Measurements from ENCODE around the gene PPM1D.

PPM1D gene

DNA sequence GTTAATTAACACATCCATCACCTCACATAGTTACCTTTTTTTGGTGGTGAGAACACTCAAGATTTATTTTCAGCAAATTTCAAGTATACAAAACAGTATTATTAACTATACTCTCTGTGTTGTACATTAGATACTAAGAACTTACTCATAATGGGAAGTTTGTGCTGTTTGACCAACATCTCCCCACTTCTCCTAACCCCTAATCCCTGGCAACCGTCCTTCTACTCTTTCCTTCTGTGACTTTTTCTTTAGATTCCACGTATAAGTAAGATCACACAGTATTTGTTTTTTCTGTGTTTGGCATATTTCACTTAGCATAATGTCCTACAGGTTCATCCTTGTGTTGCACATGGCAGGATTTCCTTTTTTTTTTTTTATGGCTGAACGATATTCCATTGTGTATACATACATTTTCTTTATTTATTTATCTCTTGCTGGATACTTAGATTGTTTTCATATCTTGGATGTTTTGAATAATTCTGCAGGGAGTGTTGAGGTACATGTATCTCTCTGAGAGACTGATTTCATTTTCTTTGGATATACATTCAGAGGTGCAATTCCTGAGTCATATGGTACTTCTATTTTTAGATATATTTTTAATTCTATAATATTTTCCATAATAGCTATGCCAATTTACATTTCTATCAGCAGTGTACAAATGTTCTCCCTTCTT is 19.0 kb downstream of the PPM1D start:
- no peak for DNase-seq (ENCODE audit: low spot score)

DNA sequence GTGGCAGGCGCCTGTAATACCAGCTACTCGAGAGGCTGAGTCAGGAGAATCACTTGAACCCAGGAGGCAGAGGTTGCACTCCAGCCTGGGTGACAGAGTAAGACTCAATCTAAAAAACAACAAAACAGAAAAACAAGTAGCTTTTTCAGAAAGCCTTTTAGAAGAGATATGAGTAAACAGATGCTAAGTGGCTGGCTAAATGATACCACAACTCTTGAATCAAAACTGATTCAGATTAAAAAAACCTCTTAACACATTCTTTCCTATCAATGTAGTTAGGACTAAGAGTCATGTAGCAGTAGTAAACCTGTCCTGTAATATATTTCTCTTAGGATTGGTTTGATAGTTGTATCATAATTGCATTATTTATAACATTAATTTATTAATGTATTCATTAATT is 23.0 kb downstream of the PPM1D start:
- no peak for DNase-seq (ENCODE audit: low spot score)

DNA sequence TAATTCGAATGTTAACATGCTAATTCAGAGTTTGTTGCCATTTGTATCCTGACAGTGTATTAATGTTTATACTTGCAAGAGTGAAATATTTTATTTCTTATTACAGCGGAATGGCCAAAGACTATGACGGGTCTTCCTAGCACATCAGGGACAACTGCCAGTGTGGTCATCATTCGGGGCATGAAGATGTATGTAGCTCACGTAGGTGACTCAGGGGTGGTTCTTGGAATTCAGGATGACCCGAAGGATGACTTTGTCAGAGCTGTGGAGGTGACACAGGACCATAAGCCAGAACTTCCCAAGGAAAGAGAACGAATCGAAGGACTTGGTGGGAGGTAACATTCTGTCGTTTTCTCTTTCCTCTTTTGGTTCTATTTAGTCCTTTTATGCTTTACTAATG is 23.4 kb downstream of the PPM1D start:
- DNase-seq (ENCODE audit: low spot score) = no peak

DNA sequence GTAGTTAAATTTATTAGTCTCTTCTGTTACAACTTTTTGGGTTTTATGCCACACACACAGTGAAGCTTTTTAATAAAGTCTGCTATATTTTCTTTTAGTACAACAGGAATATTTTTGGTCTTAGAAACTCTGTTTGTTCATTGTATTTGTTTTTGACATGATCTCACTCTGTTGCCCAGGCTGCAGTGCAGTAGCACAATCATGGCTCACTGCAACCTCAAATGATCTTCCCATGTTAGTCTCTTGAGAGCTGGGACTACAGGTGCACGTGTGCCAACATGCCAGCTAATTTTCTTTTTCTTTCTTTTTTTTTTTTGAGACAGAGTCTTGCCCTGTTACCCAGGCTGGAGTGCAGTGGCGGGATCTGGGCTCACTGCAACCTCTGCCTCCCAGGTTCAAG is 27.1 kb downstream of the PPM1D start:
- DNase-seq (ENCODE audit: low spot score) = no peak

DNA sequence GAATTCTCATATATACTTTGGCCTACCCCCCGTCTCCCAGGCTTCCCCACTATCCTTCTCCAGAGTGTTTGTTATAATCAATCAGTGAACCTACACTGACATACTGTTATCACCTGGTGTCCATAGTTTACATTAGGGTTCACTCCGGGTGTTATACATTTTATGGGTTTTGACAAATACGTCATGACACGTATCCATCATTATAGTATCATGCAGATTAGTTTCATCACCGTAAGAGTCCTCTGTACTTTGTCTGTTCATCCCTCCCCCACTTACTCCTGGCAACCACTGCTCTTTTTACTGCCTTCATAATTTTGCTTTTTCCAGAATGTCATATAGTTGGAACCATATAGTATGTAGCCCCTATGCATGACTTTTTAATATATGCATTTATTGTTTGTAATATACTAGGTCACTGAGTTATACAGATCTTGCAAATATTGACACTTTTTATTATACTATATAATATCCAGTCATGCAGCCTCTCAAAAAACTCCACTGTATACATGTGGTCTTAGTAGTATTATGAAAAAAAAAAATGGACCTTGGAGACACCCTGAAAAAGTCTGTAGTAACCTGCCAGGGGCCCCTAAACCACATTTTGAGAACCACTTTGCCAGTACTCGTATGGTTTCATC is 28.4 kb downstream of the PPM1D start:
- no peak for DNase-seq (ENCODE audit: low spot score)

DNA sequence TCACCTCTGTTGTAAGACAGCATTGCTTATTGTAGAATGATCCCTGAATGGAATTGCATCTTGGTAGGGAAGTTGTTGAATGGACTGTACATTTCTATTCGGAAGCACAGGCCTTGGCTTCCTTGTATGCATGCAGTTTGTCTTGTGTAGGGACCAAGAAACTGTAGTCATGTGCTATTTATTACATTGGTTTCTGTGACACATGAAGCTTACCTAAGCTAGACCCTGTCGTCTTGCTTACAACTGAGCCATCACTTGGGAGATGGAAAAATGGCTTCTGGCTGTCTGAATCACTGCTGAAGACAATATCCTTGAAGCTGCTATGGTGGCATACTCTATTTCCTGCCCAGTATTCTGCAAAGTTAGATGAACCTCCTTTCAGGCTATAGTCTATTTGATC is 29.1 kb downstream of the PPM1D start:
- DNase-seq (ENCODE audit: low spot score) = no peak

DNA sequence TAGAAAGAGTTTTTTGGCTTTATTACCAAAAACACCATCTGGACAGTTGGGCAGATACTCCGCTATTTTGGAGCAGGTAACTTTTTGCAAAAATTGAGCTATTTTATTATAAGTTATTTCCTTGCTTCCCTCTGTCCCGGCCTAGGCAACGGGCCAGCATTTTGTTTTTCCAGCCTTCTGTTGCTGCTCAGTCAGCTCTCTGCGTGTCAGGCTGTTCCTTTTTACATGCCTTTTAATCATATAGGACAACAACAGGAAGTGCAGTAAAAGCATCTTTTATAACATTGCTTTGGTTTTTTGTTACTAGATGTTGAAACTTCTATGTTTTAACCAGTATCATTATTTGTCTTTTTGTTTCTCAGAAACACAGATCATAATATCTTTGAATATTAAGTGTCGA is 30.4 kb downstream of the PPM1D start:
- DNase-seq (ENCODE audit: low spot score) = no peak

DNA sequence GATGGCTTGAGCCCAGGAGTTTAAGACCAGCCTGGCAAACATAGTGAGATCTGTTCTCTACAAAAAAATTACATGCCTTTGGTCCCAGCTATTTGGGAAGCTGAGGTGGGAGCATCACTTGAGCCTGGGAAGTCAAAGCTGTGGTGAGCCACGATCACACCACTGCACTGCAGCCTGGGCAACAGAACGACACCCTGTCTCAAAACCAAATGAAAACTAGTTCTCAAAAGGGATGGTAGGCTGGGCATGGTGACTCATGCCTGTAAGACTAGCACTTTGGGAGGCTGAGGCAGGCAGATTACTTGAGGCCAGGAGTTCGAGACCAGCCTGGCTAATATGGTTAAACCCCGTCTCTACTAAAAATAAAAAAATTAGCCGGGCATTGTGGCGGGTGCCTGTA is 31.1 kb downstream of the PPM1D start:
- no peak for DNase-seq (ENCODE audit: low spot score)

DNA sequence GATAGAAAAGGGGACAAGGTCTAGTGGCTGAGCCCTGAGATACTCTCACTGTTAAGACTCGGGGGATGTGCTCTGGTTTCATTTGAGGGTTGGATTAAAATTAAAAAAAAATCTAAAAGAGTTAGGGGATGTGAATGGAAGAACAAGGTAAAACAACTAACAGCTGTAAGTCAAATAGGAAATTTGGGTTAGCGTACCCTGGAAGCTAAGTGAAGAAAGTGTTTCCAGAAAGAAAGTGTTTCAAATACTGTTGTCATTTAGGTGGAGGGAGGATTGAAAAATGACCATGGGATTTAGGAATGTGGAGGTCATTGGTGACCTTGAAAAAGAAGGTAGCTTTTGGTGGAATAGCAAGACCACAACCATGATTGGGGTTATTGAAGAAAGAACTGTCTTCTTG is 37.7 kb downstream of the PPM1D start:
- no peak for DNase-seq (ENCODE audit: low spot score)

DNA sequence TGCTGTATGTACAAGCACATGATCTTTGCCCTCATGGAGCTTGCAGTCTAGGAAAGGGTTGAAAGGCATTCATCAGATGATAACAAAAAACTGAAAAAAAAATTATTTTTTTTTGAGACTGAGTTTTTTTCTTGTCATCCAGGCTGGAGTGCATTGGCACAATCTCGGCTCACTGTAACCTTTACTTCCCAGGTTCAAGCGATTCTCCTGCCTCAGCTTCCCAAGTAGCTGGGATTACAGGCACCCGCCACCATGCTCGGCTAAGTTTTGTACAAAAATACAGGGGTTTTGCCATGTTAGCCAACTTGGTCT is 39.0 kb downstream of the PPM1D start:
- DNase-seq (ENCODE audit: low spot score) = no peak

DNA sequence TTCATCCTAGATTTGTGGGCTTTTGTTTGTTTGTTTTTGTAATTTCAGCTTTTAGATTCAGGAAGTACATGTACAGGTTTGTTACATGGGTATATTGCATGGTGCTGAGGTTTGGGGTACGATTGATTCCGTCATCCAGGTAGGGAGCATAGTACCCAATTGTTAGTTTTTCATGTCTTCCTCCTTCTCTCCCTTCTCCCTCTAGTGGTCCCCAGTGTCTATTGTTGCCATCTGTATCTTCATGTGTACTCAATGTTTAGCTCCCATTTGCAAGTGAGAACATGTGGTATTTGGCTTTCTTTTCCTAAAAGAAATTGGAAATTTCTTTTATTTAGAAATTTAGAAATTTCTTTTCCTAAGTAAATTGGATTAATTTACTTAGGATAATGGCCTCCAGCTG is 40.5 kb downstream of the PPM1D start:
- peak; percentile 42 for DNase-seq (ENCODE audit: low spot score)

DNA sequence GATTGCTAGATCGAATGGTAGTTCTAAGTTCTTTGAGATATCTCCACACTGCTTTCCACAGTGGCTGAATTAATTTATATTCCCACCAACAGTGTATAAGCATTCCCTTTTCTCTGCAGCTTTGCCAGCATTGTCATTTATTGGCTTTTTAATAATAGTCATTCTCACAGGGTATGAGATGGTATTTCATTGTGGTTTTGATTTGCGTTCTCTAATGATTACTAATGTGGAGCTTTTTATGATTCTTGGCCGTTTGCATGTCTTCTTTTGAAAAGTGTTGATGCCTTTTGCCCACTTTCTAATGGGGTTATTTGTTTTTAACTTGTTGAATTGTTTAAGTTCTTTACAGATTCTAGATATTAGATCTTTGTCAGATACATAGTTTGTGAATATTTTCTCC is 41.1 kb downstream of the PPM1D start:
- DNase-seq (ENCODE audit: low spot score) = no peak

DNA sequence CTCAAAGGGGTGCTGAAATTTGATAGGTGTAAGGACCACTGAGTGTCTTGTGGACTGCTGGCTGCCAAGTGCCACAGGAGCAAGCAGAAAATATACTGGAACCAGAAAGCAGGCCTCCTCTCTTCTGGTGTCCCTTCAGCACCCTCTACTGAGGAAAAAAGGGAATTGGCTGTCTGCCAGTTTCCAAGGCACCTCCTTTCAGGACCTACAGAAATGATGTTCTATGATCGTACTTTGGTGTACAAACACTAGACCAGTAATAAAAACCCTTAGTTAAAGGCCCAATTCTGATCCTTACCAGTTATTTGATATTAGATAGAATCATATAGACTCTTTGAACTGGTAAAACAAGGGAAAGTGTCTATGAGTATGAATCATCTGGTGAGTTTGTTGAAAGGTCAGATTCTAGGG is 41.8 kb downstream of the PPM1D start:
- DNase-seq (ENCODE audit: low spot score) = peak; percentile 80

DNA sequence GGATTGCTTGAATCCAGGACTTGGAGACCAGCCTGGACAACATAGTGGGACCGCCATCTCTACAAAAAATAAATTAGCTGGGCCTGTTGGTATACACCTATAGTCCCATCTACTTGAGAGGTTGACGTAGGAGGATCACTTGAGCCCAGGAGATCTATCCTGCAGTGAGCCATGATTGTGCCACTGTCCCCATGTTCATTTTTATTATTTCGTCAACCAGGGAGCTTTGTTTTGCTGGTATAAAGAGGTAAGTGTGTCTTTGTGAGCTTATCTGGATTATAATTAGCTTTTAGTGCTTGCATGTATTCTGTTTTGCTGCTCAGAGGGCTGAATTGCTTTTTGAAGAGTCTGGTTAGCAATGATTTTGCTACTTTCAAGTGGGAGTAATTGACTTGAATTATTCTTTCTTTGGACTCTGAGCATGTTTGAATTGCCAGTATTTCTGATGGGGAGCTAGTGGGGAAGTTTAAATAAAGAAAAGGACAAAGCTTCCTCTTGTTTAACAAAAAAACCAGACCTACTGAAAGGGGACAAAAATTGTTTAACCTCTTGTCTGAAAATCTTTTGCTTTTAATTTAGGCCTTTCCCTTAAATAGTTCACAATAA is 46.0 kb downstream of the PPM1D start:
- DNase-seq (ENCODE audit: low spot score) = no peak

DNA sequence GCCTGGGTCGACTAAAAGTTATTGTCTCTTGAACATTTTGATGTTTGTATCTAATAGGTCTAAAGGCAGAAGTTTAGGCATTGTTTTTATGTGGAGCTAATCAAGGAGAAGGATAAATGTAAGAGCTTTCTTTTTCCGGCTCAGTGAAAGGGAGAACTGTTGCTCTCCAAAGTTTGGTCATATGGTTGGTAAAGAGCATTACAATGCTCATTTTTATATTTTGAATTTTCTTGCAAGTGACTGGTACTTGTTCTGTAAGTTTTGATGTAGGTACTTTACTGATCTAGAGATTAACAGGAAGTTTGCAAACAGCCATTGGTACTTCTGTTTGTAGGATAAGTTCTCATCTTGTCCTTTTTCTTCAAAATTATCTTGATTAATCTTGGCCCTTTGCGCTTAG is 46.7 kb downstream of the PPM1D start:
- DNase-seq (ENCODE audit: low spot score) = no peak

DNA sequence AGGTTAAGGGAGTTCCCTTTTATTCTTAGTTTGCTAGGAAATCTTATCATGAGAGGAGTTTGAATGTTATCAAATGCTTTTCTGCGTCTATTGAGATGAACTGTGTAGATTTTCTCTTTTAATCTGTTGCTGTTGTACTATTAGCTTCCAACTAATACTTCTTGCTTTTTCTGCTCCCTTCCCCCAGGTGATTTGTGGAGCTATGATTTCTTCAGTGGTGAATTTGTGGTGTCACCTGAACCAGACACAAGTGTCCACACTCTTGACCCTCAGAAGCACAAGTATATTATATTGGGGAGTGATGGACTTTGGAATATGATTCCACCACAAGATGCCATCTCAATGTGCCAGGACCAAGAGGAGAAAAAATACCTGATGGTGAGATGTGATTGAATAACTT is 47.7 kb downstream of the PPM1D start:
- DNase-seq (ENCODE audit: low spot score) = no peak

DNA sequence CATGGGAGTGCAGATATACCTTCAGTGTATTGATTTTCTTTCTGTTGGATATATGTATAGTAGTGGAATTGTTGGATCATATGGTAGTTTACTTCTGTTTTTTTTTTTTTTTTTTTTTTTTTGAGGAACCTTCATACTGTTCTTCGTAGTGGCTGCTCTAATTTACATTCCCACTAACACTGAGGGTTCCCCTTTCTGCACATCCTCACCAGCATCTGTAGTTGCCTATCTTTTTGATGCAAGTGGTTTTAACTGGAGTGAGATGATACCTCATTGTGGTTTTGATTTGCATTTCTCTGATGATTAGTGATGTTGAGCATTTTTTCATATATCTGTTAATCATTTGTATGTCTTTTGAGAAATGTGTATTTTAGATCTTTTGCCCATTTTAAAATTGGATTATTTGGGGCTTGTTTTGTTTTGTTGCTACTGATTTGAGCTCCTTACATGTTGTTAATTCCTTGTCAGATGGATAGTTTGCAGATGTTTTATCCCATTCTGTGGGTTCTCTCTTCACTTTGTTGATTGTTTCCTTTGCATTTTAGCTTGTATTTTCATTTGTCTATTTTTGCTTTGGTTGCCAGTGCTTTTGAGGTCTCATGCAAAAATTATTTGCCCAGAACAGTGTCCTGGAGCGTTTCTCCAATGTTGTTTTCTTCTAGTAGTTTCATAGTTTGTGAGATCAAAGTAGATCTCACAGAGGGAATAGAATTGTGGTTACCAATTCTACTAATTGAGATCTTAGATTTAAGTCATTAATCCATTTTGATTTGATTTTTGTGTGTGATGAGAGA is 52.7 kb downstream of the PPM1D start:
- peak; percentile 72 for DNase-seq (ENCODE audit: low spot score)

DNA sequence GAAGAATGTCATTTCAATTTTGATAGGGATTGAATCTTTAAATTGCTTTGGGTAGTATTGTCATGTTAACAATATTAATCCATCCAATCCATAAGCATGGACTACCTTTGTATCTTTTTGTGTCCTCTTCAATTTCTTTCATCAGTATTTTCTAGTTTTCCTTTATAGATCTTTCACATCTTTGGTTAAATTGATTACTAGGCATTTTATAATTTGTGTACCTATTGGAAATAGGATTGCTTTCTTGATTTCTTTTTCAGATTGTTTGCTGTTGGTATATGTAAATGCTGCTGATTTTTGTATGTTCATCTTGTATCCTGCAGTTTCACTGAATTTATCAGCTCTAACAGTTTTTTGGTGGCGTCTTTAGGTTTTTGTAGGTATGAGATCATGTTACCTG is 53.6 kb downstream of the PPM1D start:
- no peak for DNase-seq (ENCODE audit: low spot score)

DNA sequence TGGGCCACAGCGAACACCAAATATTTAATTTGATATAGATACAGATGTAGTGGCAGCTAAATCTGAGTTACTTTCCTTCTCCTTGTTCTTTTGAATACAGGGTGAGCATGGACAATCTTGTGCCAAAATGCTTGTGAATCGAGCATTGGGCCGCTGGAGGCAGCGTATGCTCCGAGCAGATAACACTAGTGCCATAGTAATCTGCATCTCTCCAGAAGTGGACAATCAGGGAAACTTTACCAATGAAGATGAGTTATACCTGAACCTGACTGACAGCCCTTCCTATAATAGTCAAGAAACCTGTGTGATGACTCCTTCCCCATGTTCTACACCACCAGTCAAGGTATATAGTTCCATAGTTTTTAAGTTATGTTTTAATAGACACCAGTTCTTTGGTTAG is 56.5 kb downstream of the PPM1D start:
- no peak for DNase-seq (ENCODE audit: low spot score)

DNA sequence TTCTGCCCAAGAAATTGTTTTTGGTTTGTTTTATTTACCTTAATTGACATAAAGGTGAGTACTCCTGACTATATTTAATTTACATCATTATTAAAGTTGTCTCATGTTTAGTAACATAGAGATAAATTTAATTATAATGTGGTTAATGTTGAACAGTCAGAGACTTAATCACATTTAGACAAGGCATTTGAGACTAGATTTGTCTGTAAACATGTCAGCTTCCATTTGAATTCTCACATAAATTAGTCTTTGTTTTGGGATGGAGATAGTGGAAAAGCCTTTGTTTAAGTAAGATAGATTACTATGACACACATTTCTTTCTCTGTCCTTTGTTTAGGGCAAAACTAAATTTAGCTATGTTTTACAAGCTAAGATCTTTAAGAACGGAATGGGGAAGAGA is 59.2 kb downstream of the PPM1D start:
- DNase-seq (ENCODE audit: low spot score) = no peak

DNA sequence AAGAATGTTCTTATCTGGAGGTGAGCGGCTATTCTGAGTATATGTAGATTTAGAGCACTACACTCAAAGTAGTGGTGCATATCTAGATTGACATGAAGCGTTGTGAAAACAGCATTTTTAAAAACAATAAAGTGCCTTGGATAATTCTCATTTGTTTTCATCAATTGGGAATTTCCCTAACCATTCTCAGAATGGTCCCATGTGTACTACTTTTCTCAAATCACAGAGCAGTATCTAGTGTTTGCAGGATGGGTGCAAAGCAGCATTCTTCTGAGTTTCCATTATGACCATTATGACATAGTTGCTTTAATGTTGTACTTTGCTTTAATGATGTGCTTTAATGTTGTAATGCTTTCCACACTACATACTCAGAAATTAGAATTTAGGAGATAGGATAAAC is 61.5 kb downstream of the PPM1D start:
- no peak for DNase-seq (ENCODE audit: low spot score)

DNA sequence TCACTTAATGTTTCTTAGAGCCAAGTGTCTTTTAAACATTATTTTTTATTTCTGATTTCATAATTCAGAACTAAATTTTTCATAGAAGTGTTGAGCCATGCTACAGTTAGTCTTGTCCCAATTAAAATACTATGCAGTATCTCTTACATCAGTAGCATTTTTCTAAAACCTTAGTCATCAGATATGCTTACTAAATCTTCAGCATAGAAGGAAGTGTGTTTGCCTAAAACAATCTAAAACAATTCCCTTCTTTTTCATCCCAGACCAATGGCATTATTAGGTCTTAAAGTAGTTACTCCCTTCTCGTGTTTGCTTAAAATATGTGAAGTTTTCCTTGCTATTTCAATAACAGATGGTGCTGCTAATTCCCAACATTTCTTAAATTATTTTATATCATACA is 64.0 kb downstream of the PPM1D start:
- no peak for DNase-seq (ENCODE audit: low spot score)

DNA sequence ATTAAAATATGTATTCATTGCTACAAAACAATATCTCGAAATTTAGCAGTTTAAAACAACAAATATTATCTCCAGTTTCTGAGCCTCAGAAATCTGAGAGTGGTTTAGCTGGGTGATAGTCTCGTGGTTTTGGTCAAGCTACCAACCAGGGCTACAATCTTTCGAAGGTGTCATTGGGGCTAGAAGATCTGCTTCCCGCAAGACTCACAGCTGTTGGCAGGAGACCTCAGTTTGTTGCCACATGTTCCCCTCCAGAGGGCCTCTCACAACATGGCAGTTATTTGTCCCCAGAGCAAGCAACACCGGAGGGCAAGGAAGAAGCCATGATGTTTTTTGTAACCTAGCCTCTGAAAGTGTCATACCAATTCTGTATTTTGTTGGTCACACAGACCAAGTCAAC is 65.6 kb downstream of the PPM1D start:
- no peak for DNase-seq (ENCODE audit: low spot score)

All from NAMALWA (cell line).